ENCODE measurements around the gene NADK2. TPM values are rescaled to one million over a fixed set of nuclear protein-coding genes. Genes with fewer than 3 reads are reported as not detected.

Gene NADK2
- total RNA-seq, 6 experiments from 2014 or later = 102 to 253 (median 142) TPM

GRCh38 chr5:36153298-36153677 lies 88.4 kb downstream of the NADK2 start:
- no peaks in the 10 kb centered on the region for H3K27me3 ChIP-seq
- DNase-seq = no peak
- no peak for TF ChIP-seq CTCF (IDR thresholded peaks at IDR 0.05)
- no peak for TF ChIP-seq POLR2A (IDR thresholded peaks at IDR 0.05)
- H3K9me3 ChIP-seq = no peaks in the 10 kb centered on the region
- 53% methylated on average over 7 of the region's 7 CpGs for WGBS (ENCODE audit: insufficient coverage, low coverage, low lambda C conversion rate, missing lambda C conversion rate)
- H3K27ac ChIP-seq = no peak overlapping the region
- no peak for ATAC-seq
- H3K4me3 ChIP-seq = peak overlapping the region in 1 of 3 donors; percentile 96
- peaks cover 0 to 24% (median 8%) of the 10 kb centered on the region in 4 donors for H3K4me1 ChIP-seq
- intact Hi-C loops (cut with DNase I) = no loop called here
- peaks cover 0 to 4% (median 1%) of the 10 kb centered on the region in 4 donors for H3K36me3 ChIP-seq

- Histone ChIP-seq H3K36me3 (peaks cover 0 to 4% (median 1%) of the 10 kb centered on the region in 4 donors), H3K27me3 (no peaks in the 10 kb centered on the region), H3K27ac (peak overlapping the region in 1 of 3 donors; percentile 15), H3K9me3 (no peaks in the 10 kb centered on the region), H3K4me3 (peak overlapping the region; percentile 89 to 96 (median 91)), H3K4me1 (peaks cover 0 to 23% (median 8%) of the 10 kb centered on the region in 4 donors)
- DNase-seq = no peak
- peak; percentile 3 to 13 (median 9) for ATAC-seq
- no peak for TF ChIP-seq POLR2A (IDR thresholded peaks at IDR 0.05)
- TF ChIP-seq CTCF (IDR thresholded peaks at IDR 0.05) = no peak
- WGBS (ENCODE audit: insufficient coverage, low coverage, low lambda C conversion rate, missing lambda C conversion rate) = 2% methylated on average over 24 of the region's 24 CpGs
- intact Hi-C loops (cut with DNase I) = no loop called here
Observed at GRCh38 chr5:36152324-36153297, 89.1 kb downstream of the NADK2 start.

GRCh38 chr5:36151434-36152323 lies 90.0 kb downstream of the NADK2 start, which contains the start of the genes LMBRD2 and SKP2:
Gene LMBRD2, minus strand, starts transcription at chr5:36151887. Its CDS starts 8,538 bp downstream, at chr5:36143349.
Gene SKP2, plus strand, starts transcription at chr5:36152111. Its CDS starts 152 bp downstream, at chr5:36152263.
- ATAC-seq = peak; percentile 97 to 99 (median 98)

More at GRCh38 chr5:36151434-36152323, 90.0 kb downstream of the NADK2 start, which contains the start of the genes LMBRD2 and SKP2:
- DNase-seq = peak; percentile 99 to 100 (median 100)
- 0% methylated on average over 15 of the region's 81 CpGs for WGBS (ENCODE audit: insufficient coverage, low coverage, low lambda C conversion rate, missing lambda C conversion rate)
- no peaks in the 10 kb centered on the region for H3K27me3 ChIP-seq
- peak; percentile 78 for TF ChIP-seq POLR2A (IDR thresholded peaks at IDR 0.05)
- no peak for TF ChIP-seq CTCF (IDR thresholded peaks at IDR 0.05)
- H3K4me3 ChIP-seq = peak within 1 kb of the TSS; percentile 89 to 96 (median 91)
- H3K27ac ChIP-seq = peak within 1 kb of the TSS; percentile 71 to 78 (median 72)
- peaks cover 0 to 4% (median 1%) of the 10 kb centered on the region in 4 donors for H3K36me3 ChIP-seq
- no peaks in the 10 kb centered on the region for H3K9me3 ChIP-seq
- intact Hi-C loops (cut with DNase I) = no loop called here
- peaks cover 0 to 23% (median 8%) of the 10 kb centered on the region in 4 donors for H3K4me1 ChIP-seq
